ENCODE data around the gene CNTNAP1. TPM values are rescaled to one million over a fixed set of nuclear protein-coding genes. Genes with fewer than 3 reads are reported as not detected.

CNTNAP1 gene
- total RNA-seq, 1 donor from 2014 or later = 2.4 TPM

GRCh38 chr17:42683407-42684034 is 1.2 kb downstream of the CNTNAP1 start:
- Mint-ChIP-seq H3K9me3 (no peaks in the 10 kb centered on the region), H3K36me3 (ENCODE audit: low read depth) (no peaks in the 10 kb centered on the region), H3K27ac (no peak overlapping the region), H3K27me3 (ENCODE audit: low read depth) (peaks cover 46% of the 10 kb centered on the region), H3K4me3 (ENCODE audit: low read depth) (no peak overlapping the region), H3K4me1 (ENCODE audit: low read depth) (peaks cover 36% of the 10 kb centered on the region)
- intact Hi-C loops (cut with micrococcal nuclease) = no loop called here
- DNase-seq (ENCODE audit: low spot score) = no peak

GRCh38 chr17:42684929-42685556 is 2.7 kb downstream of the CNTNAP1 start:
- Mint-ChIP-seq H3K4me1 (ENCODE audit: low read depth) (peaks cover 26% of the 10 kb centered on the region), H3K27ac (no peak overlapping the region), H3K27me3 (ENCODE audit: low read depth) (peaks cover 51% of the 10 kb centered on the region), H3K9me3 (no peaks in the 10 kb centered on the region), H3K4me3 (ENCODE audit: low read depth) (no peak overlapping the region), H3K36me3 (ENCODE audit: low read depth) (no peaks in the 10 kb centered on the region)
- intact Hi-C loops (cut with micrococcal nuclease) = no loop called here
- DNase-seq (ENCODE audit: low spot score) = no peak

DNA sequence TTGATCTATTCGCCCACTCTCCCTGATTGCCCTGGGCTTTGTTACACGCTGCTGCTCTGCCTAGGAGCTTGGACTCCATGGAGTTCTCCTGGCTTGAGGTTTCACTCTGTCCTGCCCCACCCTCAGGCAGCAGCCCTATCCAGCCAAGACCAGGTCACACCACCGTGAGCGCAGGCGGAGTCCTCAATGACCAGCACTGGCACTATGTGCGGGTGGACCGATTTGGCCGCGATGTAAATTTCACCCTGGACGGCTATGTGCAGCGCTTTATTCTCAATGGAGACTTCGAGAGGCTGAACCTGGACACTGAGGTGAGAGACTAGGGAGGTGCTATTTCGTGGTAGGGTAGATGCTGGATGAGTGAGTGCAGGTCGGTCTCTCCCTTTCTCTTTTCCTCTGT is 3.5 kb downstream of the CNTNAP1 start:
- DNase-seq (ENCODE audit: low spot score) = no peak
- Mint-ChIP-seq H3K4me1 (ENCODE audit: low read depth) (peaks cover 22% of the 10 kb centered on the region), H3K27me3 (ENCODE audit: low read depth) (peaks cover 48% of the 10 kb centered on the region), H3K9me3 (no peaks in the 10 kb centered on the region), H3K36me3 (ENCODE audit: low read depth) (no peaks in the 10 kb centered on the region), H3K27ac (no peak overlapping the region), H3K4me3 (ENCODE audit: low read depth) (no peak overlapping the region)
- intact Hi-C loops (cut with micrococcal nuclease) = no loop called here

DNA sequence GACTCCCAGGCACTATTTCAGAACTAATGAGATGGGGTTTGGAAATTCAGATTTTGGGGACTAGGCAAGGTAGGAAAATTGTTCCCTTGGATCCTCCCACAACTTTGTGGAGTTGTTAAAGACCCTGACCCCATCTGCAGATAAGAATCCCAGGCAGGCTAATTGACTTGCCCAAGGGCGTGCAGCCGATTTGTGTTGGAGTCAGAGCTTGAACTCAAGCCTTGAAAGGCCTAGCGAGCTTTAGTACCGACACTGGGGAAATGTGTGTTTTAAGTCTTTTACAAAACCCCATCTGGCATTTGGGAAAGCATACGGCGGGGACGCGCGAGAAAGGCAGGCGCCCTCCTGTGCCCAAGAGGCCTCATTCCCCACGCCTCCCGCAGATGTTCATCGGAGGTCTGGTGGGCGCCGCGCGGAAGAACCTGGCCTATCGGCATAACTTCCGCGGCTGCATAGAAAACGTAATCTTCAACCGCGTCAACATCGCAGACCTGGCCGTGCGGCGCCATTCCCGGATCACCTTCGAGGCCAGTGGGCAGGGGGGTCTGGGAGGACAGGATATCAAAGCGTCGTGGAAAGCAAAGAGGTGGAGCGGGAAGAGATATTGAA is 4.3 kb downstream of the CNTNAP1 start:
- H3K4me3 Mint-ChIP-seq (ENCODE audit: low read depth) = no peak overlapping the region
- intact Hi-C loops (cut with micrococcal nuclease) = no loop called here

GRCh38 chr17:42687707-42688320 is 5.5 kb downstream of the CNTNAP1 start:
- Mint-ChIP-seq H3K36me3 (ENCODE audit: low read depth) (no peaks in the 10 kb centered on the region), H3K4me1 (ENCODE audit: low read depth) (peaks cover 6% of the 10 kb centered on the region), H3K9me3 (no peaks in the 10 kb centered on the region), H3K4me3 (ENCODE audit: low read depth) (no peak overlapping the region), H3K27me3 (ENCODE audit: low read depth) (peaks cover 31% of the 10 kb centered on the region), H3K27ac (no peak overlapping the region)
- intact Hi-C loops (cut with micrococcal nuclease) = no loop called here
- no peak for DNase-seq (ENCODE audit: low spot score)

More for the DNA sequence above, 4.3 kb downstream of the CNTNAP1 start:
- Mint-ChIP-seq H3K9me3 (no peaks in the 10 kb centered on the region), H3K36me3 (ENCODE audit: low read depth) (no peaks in the 10 kb centered on the region), H3K4me1 (ENCODE audit: low read depth) (peaks cover 16% of the 10 kb centered on the region), H3K27ac (no peak overlapping the region), H3K27me3 (ENCODE audit: low read depth) (peaks cover 42% of the 10 kb centered on the region)
- no peak for DNase-seq (ENCODE audit: low spot score)

DNA sequence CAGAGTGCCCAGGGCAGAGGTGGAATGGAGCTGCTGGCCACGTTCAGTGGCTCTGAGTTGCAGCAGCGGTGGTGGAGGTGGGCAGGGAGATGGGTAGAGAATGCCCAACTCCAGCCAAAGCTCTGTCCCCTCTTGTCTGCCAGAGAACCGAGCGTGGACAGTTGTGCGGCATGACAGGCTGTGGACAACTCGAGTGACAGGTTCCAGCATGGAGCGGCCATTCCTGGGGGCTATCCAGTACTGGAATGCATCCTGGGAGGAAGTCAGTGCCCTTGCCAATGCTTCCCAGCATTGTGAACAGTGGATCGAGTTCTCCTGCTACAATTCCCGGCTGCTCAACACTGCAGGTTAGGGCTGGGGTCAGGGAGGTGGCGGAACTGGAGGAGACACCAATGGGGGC is 8.3 kb downstream of the CNTNAP1 start:
- intact Hi-C loops (cut with micrococcal nuclease) = no loop called here
- peaks cover 12% of the 10 kb centered on the region for H3K27me3 Mint-ChIP-seq (ENCODE audit: low read depth)
- H3K27ac Mint-ChIP-seq = no peak overlapping the region
- H3K9me3 Mint-ChIP-seq = no peaks in the 10 kb centered on the region
- no peaks in the 10 kb centered on the region for H3K36me3 Mint-ChIP-seq (ENCODE audit: low read depth)
- DNase-seq (ENCODE audit: low spot score) = no peak
- no peak overlapping the region for H3K4me3 Mint-ChIP-seq (ENCODE audit: low read depth)
- H3K4me1 Mint-ChIP-seq (ENCODE audit: low read depth) = no peaks in the 10 kb centered on the region

- Mint-ChIP-seq H3K36me3 (ENCODE audit: low read depth) (peaks cover 4% of the 10 kb centered on the region), H3K27ac (no peak overlapping the region), H3K27me3 (ENCODE audit: low read depth) (peaks cover 8% of the 10 kb centered on the region), H3K4me3 (ENCODE audit: low read depth) (no peak overlapping the region), H3K9me3 (no peaks in the 10 kb centered on the region), H3K4me1 (ENCODE audit: low read depth) (no peaks in the 10 kb centered on the region)
- intact Hi-C loops (cut with micrococcal nuclease) = no loop called here
- no peak for DNase-seq (ENCODE audit: low spot score)
Observed at GRCh38 chr17:42691021-42691545, 8.8 kb downstream of the CNTNAP1 start.

- Mint-ChIP-seq H3K27me3 (ENCODE audit: low read depth) (peaks cover 8% of the 10 kb centered on the region), H3K9me3 (no peaks in the 10 kb centered on the region), H3K36me3 (ENCODE audit: low read depth) (peaks cover 4% of the 10 kb centered on the region), H3K27ac (no peak overlapping the region), H3K4me1 (ENCODE audit: low read depth) (no peaks in the 10 kb centered on the region), H3K4me3 (ENCODE audit: low read depth) (no peak overlapping the region)
- intact Hi-C loops (cut with micrococcal nuclease) = no loop called here
- DNase-seq (ENCODE audit: low spot score) = no peak
Observed at GRCh38 chr17:42692489-42692888, 10.2 kb downstream of the CNTNAP1 start.

DNA sequence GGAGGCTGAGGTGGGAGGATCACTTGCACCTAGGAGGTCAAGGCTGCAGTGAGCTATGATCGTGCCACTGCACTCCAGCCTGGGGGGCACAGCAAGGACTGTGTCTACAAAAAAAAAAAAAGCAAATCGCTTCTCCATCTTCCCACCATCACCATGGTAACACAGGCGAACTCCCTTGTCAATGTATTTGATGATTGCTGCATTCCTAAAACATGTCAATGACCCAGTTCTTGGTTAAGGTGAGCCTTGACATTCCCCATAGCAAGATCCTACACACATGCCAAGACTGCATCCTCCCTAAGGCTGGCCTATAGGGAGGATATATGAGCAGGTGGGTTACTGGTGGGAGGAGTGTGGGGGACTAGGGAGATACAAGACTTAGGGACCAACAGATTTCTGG is 12.2 kb downstream of the CNTNAP1 start:
- H3K4me1 Mint-ChIP-seq (ENCODE audit: low read depth) = no peaks in the 10 kb centered on the region
- H3K27ac Mint-ChIP-seq = no peak overlapping the region
- peaks cover 3% of the 10 kb centered on the region for H3K27me3 Mint-ChIP-seq (ENCODE audit: low read depth)
- no peak for DNase-seq (ENCODE audit: low spot score)
- H3K36me3 Mint-ChIP-seq (ENCODE audit: low read depth) = peaks cover 4% of the 10 kb centered on the region
- no peaks in the 10 kb centered on the region for H3K9me3 Mint-ChIP-seq
- intact Hi-C loops (cut with micrococcal nuclease) = no loop called here
- no peak overlapping the region for H3K4me3 Mint-ChIP-seq (ENCODE audit: low read depth)

- no peaks in the 10 kb centered on the region for H3K4me1 Mint-ChIP-seq (ENCODE audit: low read depth)
- H3K27ac Mint-ChIP-seq = no peak overlapping the region
- no peak for DNase-seq (ENCODE audit: low spot score)
- peaks cover 7% of the 10 kb centered on the region for H3K36me3 Mint-ChIP-seq (ENCODE audit: low read depth)
- intact Hi-C loops (cut with micrococcal nuclease) = no loop called here
- H3K4me3 Mint-ChIP-seq (ENCODE audit: low read depth) = no peak overlapping the region
- peaks cover 3% of the 10 kb centered on the region for H3K27me3 Mint-ChIP-seq (ENCODE audit: low read depth)
- H3K9me3 Mint-ChIP-seq = no peaks in the 10 kb centered on the region
Observed at GRCh38 chr17:42695500-42695899, 13.2 kb downstream of the CNTNAP1 start.

GRCh38 chr17:42697108-42697811 is 14.9 kb downstream of the CNTNAP1 start:
- peaks cover 3% of the 10 kb centered on the region for H3K27me3 Mint-ChIP-seq (ENCODE audit: low read depth)
- H3K27ac Mint-ChIP-seq = no peak overlapping the region
- no peak overlapping the region for H3K4me3 Mint-ChIP-seq (ENCODE audit: low read depth)
- DNase-seq (ENCODE audit: low spot score) = no peak
- intact Hi-C loops (cut with micrococcal nuclease) = no loop called here
- peaks cover 25% of the 10 kb centered on the region for H3K36me3 Mint-ChIP-seq (ENCODE audit: low read depth)
- no peaks in the 10 kb centered on the region for H3K9me3 Mint-ChIP-seq
- H3K4me1 Mint-ChIP-seq (ENCODE audit: low read depth) = no peaks in the 10 kb centered on the region

DNA sequence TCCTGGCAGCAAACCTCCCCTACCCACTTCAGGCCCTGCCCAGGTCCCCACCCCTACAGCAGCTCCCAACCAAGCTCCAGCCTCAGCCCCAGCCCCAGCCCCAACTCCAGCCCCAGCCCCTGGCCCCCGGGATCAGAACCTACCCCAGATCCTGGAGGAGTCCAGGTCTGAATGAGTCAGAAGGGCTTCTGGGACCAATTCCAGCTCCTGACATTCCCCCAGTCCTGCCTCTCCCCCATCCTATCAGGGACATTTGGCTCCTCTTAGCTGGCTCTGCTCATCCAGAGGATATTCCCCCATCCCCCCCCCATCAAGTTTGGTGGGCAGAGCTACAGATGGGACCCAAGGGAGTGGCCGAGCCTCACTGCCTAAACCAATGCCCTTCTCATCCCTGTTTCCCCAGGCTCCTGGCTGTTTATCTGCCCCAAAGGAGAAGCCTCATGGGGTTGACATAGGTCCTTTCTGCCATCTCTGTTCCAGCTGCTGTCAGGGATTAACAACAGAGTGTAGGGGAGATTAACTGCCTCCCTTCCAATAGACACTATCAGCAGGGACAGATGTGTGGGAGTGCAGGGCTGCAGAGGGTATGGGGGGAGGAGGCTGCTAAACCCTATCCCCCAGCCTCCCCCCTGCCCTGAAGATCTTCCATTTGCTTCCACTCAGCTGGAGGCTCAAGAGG is 16.5 kb downstream of the CNTNAP1 start:
- intact Hi-C loops (cut with micrococcal nuclease) = no loop called here
- Mint-ChIP-seq H3K4me3 (ENCODE audit: low read depth) (no peak overlapping the region), H3K4me1 (ENCODE audit: low read depth) (no peaks in the 10 kb centered on the region), H3K36me3 (ENCODE audit: low read depth) (peaks cover 41% of the 10 kb centered on the region), H3K27me3 (ENCODE audit: low read depth) (peaks cover 3% of the 10 kb centered on the region), H3K27ac (no peak overlapping the region), H3K9me3 (no peaks in the 10 kb centered on the region)
- no peak for DNase-seq (ENCODE audit: low spot score)

All from activated T-helper 2 cell treated with anti-CD3 and anti-CD28 coated beads, Interferon-gamma antibody, Interleukin-2, Interleukin-4, amounts not matched to agents 10 μg/mL and 5 μg/mL and 100 μg/mL, durations not matched to agents 14 hours and 24 hours and 36 hours (primary cell).